ENCODE measurements around the gene APOL1. TPM values are rescaled to one million over a fixed set of nuclear protein-coding genes. Genes with fewer than 3 reads are reported as not detected.

The APOL1 gene
- total and polyA plus RNA-seq, 4 donors, result 7.7 to 129 (median 59.5) TPM

GRCh38 chr22:36235585-36235984, 17.3 kb upstream of the APOL1 start:
- no peaks in the 10 kb centered on the region for H3K27me3 ChIP-seq (ENCODE audit: control insufficient read depth in 4 of 4, insufficient read depth in 4 of 4, low read length in 3 of 4)
- H3K4me3 ChIP-seq (ENCODE audit: low read depth in 1 of 3, low read length in 3 of 3), result no peak overlapping the region
- WGBS, result 89% methylated on average over 3 of the region's 3 CpGs
- H3K27ac ChIP-seq (ENCODE audit: low read depth in 1 of 2, low read length in 2 of 2), result no peak overlapping the region
- no peak for DNase-seq (ENCODE audit: low spot score)
- peaks cover 7 to 59% (median 43%) of the 10 kb centered on the region in 4 donors for H3K4me1 ChIP-seq (ENCODE audit: control insufficient read depth in 4 of 4, insufficient read depth in 4 of 4, low read length in 3 of 4)
- TF ChIP-seq YY1 (IDR thresholded peaks at IDR 0.05) (no peak), RXRA (IDR thresholded peaks at IDR 0.05) (no peak), MAX (IDR thresholded peaks at IDR 0.05) (no peak), HNF4G (IDR thresholded peaks at IDR 0.05) (no peak), REST (IDR thresholded peaks at IDR 0.05) (no peak), FOXA1 (IDR thresholded peaks at IDR 0.05) (no peak), GABPA (IDR thresholded peaks at IDR 0.05 in 1 of 2, conservative IDR thresholded peaks at IDR 0.05 in 1 of 2) (no peak), HNF4A (conservative IDR thresholded peaks at IDR 0.05) (no peak), ATF3 (IDR thresholded peaks at IDR 0.05) (no peak), ZBTB33 (IDR thresholded peaks at IDR 0.05) (no peak), FOXA2 (IDR thresholded peaks at IDR 0.05) (no peak), EGR1 (IDR thresholded peaks at IDR 0.05; ENCODE audit: low read depth in 2 of 2) (no peak), TAF1 (conservative IDR thresholded peaks at IDR 0.05) (no peak), CTCF (IDR thresholded peaks at IDR 0.05; ENCODE audit: low read depth, low read length, missing input control) (no peak), JUND (IDR thresholded peaks at IDR 0.05) (no peak), NR2F2 (IDR thresholded peaks at IDR 0.05) (no peak), RAD21 (IDR thresholded peaks at IDR 0.05) (no peak), SP1 (IDR thresholded peaks at IDR 0.05) (no peak)
- H3K9me3 ChIP-seq (ENCODE audit: control insufficient read depth in 4 of 4, low read length in 3 of 4), result no peaks in the 10 kb centered on the region
- H3K9ac ChIP-seq (ENCODE audit: low read depth in 1 of 2, low read length in 2 of 2), result no peak overlapping the region
- H3K36me3 ChIP-seq (ENCODE audit: control insufficient read depth in 4 of 4, insufficient read depth in 3 of 4, low read depth in 1 of 4, low read length in 3 of 4), result peaks cover 4 to 28% (median 22%) of the 10 kb centered on the region in 4 donors
